Neutrophil (primary cell): ENCODE data around the gene CLASP2.

ENCODE experiments used
- H3K27ac ChIP-seq: fragments of 200-600 bp; sonication (generic); 2 replicates; pipeline ENCODE4 v1.5.1; 2016; ENCODE audit warnings: mild to moderate bottlenecking, moderate library complexity
- H3K27me3 ChIP-seq: fragments of 200-600 bp; sonication (generic); 2 replicates; pipeline ENCODE4 v1.6.0; 2016; ENCODE audit warnings: mild to moderate bottlenecking
- H3K36me3 ChIP-seq: fragments of 200-600 bp; sonication (generic); 2 replicates; pipeline ENCODE4 v1.5.1; 2017
- H3K4me1 ChIP-seq, 2 experiments: fragments of 200-600 bp in 1 of 2; sonication (generic) in 1 of 2; 1 replicate in 1 of 2; 2 replicates in 1 of 2; pipeline versions ENCODE4 v1.5.1 to v1.6.1; 2013 to 2016; ENCODE audit warnings: low read depth in 1 of 2, low read length in 1 of 2, mild to moderate bottlenecking in 1 of 2, moderate library complexity in 1 of 2; ENCODE audit not compliant: control insufficient read depth in 1 of 2, insufficient read depth in 1 of 2
- H3K4me3 ChIP-seq, 2 experiments: fragments of 200-600 bp in 1 of 2; sonication (generic) in 1 of 2; 1 replicate in 1 of 2; 2 replicates in 1 of 2; pipeline ENCODE4 v1.5.1; 2013 to 2016; ENCODE audit warnings: low read depth in 1 of 2, low read length in 1 of 2, mild to moderate bottlenecking in 1 of 2, moderate library complexity in 1 of 2
- H3K9me3 ChIP-seq: fragments of 200-600 bp; sonication (generic); 2 replicates; pipeline ENCODE4 v1.5.1; 2016
- TF ChIP-seq, protein P1 (sequence below): fragments of 200-600 bp; sonication (generic); IDR thresholded peaks from 2 replicates; pipeline ENCODE4 v1.5.1; 2016; ENCODE audit warnings: antibody characterized with exemption

Gene CLASP2

DNA sequence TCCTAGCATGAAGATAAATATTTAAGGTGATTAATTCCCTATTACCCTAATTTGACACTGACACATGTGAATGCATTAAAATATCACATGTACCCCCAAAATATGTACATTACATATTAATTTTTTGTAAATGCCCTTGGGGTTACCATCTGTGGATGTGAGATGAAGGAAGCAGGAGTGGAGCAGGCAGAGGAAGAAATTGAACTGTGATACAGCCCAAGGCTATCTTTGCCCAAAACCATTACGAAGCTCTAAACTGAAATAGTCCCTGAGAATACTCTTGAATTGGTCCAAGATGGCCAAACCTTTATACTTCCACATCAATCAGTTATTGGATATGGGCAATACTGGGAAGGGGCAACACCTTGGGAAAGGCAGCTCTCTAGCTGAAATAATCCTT, 105.0 kb downstream of the CLASP2 start:
- TF ChIP-seq, protein P1, sequence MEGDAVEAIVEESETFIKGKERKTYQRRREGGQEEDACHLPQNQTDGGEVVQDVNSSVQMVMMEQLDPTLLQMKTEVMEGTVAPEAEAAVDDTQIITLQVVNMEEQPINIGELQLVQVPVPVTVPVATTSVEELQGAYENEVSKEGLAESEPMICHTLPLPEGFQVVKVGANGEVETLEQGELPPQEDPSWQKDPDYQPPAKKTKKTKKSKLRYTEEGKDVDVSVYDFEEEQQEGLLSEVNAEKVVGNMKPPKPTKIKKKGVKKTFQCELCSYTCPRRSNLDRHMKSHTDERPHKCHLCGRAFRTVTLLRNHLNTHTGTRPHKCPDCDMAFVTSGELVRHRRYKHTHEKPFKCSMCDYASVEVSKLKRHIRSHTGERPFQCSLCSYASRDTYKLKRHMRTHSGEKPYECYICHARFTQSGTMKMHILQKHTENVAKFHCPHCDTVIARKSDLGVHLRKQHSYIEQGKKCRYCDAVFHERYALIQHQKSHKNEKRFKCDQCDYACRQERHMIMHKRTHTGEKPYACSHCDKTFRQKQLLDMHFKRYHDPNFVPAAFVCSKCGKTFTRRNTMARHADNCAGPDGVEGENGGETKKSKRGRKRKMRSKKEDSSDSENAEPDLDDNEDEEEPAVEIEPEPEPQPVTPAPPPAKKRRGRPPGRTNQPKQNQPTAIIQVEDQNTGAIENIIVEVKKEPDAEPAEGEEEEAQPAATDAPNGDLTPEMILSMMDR, result no peak
- Histone ChIP-seq H3K27me3 (no peaks in the 10 kb centered on the region), H3K9me3 (no peaks in the 10 kb centered on the region), H3K4me3 (no peak overlapping the region), H3K27ac (no peak overlapping the region), H3K4me1 (no peaks in the 10 kb centered on the region), H3K36me3 (peaks cover 6% of the 10 kb centered on the region)

GRCh38 chr3:33612607-33613006, 105.4 kb downstream of the CLASP2 start:
- H3K9me3 ChIP-seq, result no peaks in the 10 kb centered on the region
- no peaks in the 10 kb centered on the region for H3K4me1 ChIP-seq
- H3K36me3 ChIP-seq, result peaks cover 4% of the 10 kb centered on the region
- TF ChIP-seq, protein P1, result no peak
- H3K27ac ChIP-seq, result no peak overlapping the region
- H3K4me3 ChIP-seq, result no peak overlapping the region
- H3K27me3 ChIP-seq, result no peaks in the 10 kb centered on the region

DNA sequence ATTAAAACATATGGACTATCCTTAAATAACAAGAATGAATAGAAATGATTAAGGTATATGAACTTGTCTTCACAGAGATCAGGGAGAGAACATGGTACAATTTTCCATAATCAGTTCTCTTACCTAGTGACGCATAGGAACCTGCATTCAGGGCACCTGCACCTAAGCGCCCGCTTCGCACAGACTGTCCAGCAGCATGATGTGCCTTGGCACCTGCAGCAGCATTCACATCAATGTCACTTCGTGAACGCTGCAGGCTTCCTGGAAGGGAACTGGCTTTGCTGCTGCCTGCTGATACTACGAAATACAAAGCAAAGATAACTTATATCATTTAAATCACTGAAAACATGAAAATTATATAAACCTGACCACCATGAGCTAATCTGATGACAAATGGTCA, 115.2 kb downstream of the CLASP2 start:
- TF ChIP-seq, protein P1, result no peak
- Histone ChIP-seq H3K27ac (no peak overlapping the region), H3K27me3 (no peaks in the 10 kb centered on the region), H3K9me3 (no peaks in the 10 kb centered on the region), H3K36me3 (peaks cover 56% of the 10 kb centered on the region), H3K4me1 (no peaks in the 10 kb centered on the region), H3K4me3 (no peak overlapping the region)

DNA sequence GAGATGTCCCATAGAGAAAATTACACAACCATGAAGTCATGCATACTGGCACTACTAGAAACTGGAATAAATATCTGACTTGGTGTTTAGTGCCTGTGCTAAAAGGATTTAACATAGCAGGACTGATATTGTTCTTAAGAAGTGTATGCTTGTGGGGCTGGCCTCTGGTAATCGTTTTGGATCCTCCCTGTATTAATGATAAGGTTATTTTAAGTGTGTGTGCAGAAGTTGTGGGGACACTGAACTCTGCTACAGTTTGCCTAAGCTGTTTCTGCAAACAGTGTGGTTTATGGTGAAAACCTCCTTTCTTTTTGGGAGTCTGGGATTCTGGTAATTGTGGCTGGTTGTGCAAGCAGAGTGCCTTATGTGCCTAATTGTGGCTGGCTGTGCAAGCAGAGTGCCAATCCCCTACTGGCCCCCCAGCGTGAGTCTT, 120.8 kb downstream of the CLASP2 start:
- no peaks in the 10 kb centered on the region for H3K27me3 ChIP-seq
- no peaks in the 10 kb centered on the region for H3K9me3 ChIP-seq
- peaks cover 13% of the 10 kb centered on the region for H3K36me3 ChIP-seq
- peaks cover 4 to 7% of the 10 kb centered on the region in 2 experiments for H3K4me1 ChIP-seq
- no peak overlapping the region for H3K27ac ChIP-seq
- TF ChIP-seq, protein P1, result no peak
- no peak overlapping the region for H3K4me3 ChIP-seq

DNA sequence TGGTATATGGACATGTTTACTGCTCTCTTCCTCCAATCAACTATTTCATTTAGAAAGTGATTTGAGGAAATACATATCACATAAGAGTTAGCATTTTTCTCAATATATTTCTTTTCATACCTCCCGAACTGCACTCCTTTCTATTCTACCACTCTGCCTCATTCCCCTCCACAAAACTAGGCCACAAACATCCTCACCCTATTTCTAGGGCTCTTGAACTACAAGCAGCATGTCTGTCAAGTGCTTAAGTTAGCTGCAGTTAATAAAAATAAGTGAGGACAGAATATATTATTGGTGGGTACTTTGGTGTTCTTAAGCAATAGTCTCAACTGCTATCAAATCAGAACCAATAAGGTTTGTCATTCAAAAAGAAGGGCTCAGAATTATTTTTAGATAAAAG, 125.1 kb downstream of the CLASP2 start:
- TF ChIP-seq, protein P1, result no peak
- H3K4me1 ChIP-seq, result peaks cover 4 to 7% of the 10 kb centered on the region in 2 experiments
- no peak overlapping the region for H3K27ac ChIP-seq
- H3K36me3 ChIP-seq, result peaks cover 17% of the 10 kb centered on the region
- H3K27me3 ChIP-seq, result no peaks in the 10 kb centered on the region
- H3K4me3 ChIP-seq, result no peak overlapping the region
- H3K9me3 ChIP-seq, result no peaks in the 10 kb centered on the region

GRCh38 chr3:33590541-33590940, 127.5 kb downstream of the CLASP2 start:
- TF ChIP-seq, protein P1, result no peak

More at GRCh38 chr3:33590541-33590940, 127.5 kb downstream of the CLASP2 start:
- H3K9me3 ChIP-seq, result no peaks in the 10 kb centered on the region
- H3K4me3 ChIP-seq, result no peak overlapping the region
- H3K4me1 ChIP-seq, result no peaks in the 10 kb centered on the region
- H3K27me3 ChIP-seq, result no peaks in the 10 kb centered on the region
- H3K27ac ChIP-seq, result no peak overlapping the region
- H3K36me3 ChIP-seq, result peaks cover 17% of the 10 kb centered on the region
